OCI-M2 (cell line): ENCODE results near the gene SPATS2.

ENCODE experiments used
- DNase-seq: peaks from one replicate; lab custom pipeline; 2025; ENCODE audit not compliant: unreplicated experiment; lab: John Stamatoyannopoulos, UW

Gene SPATS2

GRCh38 chr12:49552014-49552413, 184.8 kb downstream of the SPATS2 start:
- no peak for DNase-seq

GRCh38 chr12:49552425-49552824, 185.2 kb downstream of the SPATS2 start:
- no peak for DNase-seq

DNA sequence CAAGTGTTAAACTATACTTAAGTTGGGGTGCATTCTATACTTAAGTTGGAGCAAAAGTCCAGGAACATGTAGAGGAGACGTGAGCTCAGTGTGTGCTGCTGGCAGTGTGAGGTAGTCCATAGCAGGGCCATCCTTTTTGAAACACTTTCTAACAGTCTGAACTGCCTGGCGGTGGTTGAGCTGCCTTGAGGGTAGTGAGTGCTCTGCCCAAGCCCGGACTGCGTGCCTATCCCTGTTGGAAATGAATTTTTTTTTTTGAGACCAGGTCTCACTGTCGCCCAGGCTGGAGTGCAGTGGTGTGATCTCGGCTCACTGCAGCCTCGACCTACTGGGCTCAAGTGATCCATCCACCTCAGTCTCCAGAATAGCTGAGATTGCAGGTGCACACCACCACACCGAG, 185.6 kb downstream of the SPATS2 start:
- no peak for DNase-seq

GRCh38 chr12:49553512-49554088, 186.3 kb downstream of the SPATS2 start:
- DNase-seq = no peak

- no peak for DNase-seq
These were observed 187.0 kb downstream of the SPATS2 start for GRCh38 chr12:49554266-49554665.

- no peak for DNase-seq
These were observed 188.5 kb downstream of the SPATS2 start for GRCh38 chr12:49555631-49556390.

DNA sequence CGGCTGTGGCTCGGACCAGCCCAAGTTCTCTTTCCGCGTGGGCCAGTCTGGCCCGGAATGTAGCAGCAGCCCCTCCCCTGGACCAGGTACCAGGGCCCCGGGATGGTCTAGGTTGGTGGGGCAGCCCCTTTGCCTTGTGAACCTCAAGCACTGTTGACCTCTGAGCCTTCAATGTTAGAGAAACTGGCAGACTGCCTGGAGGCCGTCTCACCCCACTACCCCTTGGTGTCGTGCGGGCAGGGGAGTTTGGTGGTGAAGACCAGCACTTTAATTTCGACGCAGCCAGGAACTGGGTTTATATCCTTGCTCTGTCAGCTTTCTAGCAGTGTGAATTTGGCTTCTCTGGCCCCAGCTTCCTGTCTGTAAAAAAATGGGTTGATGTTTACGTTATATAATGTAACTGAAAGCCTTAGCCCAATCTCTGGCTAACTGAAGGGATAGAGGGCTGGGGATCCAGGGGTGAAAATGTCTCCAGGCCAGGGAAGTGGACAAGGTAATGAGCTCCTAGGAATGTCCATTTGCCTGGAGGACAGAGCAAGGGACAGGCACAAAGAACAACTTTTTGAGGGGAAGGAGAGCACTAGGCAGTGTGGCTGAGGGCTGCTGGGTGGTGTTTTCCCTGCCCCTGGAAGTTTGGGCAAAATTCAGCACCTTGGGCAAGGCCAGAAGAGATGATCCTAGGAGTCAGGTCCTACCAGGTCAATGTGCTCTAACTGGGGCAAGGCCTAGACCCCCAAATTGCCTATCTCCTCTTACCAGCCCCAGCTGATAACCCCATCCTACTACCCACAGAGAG, 189.3 kb downstream of the SPATS2 start:
- DNase-seq = no peak

DNA sequence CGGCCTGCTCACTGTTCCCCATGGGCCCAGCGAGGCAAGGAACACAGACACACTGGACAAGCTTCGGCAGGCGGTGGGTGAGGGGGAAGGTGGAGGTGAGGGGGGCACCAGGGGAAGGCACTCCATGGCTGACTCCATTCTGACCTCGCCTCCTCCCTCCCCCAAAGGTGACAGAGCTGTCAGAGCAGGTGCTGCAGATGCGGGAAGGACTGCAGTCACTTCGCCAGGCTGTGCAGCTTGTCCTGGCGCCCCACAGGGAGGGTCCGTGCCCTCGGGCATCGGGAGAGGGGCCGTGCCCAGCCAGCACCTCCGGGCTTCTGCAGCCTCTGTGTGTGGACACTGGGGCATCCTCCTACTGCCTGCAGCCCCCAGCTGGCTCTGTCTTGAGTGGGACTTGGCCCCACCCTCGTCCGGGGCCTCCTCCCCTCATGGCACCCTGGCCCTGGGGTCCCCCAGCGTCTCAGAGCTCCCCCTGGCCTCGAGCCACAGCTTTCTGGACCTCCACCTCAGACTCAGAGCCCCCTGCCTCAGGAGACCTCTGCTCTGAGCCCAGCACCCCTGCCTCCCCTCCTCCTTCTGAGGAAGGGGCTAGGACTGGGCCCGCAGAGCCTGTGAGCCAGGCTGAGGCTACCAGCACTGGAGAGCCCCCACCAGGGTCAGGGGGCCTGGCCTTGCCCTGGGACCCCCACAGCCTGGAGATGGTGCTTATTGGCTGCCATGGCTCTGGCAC, 190.1 kb downstream of the SPATS2 start:
- no peak for DNase-seq

DNA sequence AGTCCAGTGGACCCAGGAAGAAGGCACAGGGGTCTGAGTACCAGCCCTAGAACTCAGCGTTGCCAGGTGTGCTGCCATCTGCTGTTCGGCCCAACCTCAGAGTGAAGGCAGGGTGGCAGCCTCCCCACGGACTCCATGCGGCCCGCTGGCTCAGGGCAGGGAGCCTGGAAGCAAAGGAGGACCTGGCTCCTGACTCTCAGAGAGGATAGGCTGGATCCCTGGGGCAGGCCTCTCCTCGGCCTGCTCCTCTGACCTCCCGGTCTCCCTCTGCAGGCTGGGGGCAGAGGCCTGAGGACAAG, 190.6 kb downstream of the SPATS2 start:
- no peak for DNase-seq

DNA sequence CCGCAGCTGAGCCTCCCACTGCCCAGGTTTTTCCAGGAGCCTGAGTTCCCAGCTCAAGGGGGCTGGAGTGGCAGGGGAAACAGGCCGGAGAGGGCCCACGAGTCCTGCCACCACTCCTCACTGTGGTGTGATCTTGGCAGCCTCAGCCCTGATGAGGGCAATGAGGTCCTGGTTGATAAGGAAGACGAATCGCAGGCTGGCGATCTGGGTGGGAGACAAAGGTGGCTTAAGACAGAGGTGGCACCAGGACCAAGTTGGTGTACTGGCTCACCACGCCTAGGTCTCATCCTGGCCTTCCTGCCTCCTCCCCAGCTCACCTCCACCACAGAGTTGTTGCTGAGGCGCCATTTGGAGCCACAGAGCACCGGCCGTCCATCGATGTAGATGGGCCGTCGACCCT, 191.3 kb downstream of the SPATS2 start:
- DNase-seq = no peak

DNA sequence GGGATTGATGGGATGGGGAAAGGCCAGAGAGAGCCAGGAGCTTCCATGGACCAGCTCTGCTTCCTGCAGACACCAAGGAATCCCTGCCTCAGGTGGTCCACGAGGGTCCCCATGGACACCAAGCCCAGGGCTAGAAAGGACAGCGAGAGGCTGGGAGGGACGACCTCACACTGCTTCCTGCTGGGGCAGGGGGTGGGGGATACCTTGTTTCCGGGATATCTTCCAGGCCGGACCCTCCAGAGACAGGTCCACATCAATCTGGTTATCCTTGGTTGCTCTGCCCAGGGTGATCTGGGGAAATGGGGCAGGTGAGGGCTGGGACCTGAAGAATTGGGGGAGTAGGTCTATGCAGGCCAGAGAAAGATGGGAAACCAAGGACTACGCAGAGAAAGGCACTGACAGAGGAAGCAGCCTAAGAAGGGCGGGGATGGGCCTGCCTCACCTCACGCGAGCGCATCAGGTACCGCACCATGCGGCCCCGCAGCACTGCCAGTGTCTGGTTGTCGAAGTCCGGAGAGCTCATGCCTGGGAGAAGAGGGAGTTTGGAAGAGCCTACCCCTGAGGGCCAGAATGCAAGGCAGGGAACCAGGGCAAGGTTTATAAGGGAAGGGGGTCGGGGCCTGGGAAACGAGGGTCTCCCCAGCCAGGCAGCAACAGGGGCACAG, 191.9 kb downstream of the SPATS2 start:
- no peak for DNase-seq

- no peak for DNase-seq
These were observed 193.4 kb downstream of the SPATS2 start for GRCh38 chr12:49560695-49561094.

- DNase-seq = no peak
These were observed 195.0 kb downstream of the SPATS2 start for GRCh38 chr12:49562233-49562632.

- DNase-seq = no peak
These were observed 195.6 kb downstream of the SPATS2 start for GRCh38 chr12:49562831-49563230.

GRCh38 chr12:49563951-49564685, 196.9 kb downstream of the SPATS2 start:
- DNase-seq = no peak

DNA sequence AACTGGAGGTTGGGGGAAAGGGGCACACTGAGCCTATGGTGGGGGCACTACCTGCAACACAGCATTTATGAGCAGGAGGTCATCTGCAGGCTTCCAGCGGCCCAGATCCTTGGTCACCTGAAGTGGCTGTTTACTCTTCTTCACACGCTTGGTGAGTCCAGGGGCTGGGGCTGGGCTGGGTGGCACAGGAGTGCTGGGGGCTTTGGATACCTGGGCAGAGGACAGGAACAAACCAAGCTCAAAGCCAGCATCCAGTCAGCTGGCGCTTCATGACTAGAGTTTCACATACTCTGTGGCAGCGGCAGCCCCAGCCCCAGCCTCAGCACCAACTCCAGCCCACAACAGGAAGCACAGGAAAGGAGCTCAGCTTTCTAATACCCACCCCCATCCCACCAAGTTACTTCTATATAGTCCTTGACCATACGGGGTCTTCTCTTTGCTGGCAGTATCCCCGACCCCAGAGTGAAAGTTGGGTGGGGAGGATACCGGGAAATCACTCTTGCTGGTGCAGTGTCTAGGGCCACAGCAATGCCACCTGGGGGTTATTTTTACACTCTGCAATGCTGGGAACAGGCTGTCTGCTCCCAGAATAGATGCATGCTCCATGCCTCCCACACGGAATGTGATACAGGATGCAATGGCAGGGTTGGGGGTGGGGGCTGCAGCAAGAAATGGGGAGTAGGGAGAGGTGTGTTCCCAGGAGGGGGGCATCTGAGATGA, 197.6 kb downstream of the SPATS2 start:
- DNase-seq = no peak

GRCh38 chr12:49565406-49566265, 198.4 kb downstream of the SPATS2 start:
- no peak for DNase-seq

DNA sequence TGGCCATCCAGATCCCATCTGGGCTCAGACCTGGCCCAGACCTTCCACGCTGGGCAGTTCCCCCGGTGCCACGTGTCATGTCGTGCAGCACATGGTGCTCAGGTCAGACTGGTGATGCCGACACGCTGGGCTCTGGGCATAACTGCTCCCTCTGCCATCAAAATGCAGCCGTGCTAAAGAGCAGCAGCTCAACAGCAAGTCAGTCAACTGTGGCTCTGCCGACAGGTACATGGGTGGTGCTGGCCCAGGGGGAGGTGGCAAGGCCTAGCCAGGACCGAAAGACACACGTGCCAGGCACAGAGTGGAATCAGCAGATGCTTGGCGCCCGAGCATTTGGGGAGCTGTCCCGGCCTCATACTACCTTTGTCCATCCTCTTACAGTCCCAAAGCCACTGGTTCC, 199.1 kb downstream of the SPATS2 start:
- DNase-seq = no peak

GRCh38 chr12:49567302-49567610, 200.0 kb downstream of the SPATS2 start:
- no peak for DNase-seq
